PFSK-1 (cell line): Measurements from ENCODE around the gene ANKRD17.

Experiments used
- FOXP2 ChIP-seq: optimal IDR thresholded peaks from 2 replicates; pipeline ENCODE3; 2011; ENCODE audit warnings: borderline replicate concordance, control low read depth, inconsistent platforms; ENCODE audit not compliant: insufficient read depth; ENCODE audit errors: extremely low read length, extremely low read depth
- POLR2AphosphoS5 ChIP-seq: IDR thresholded peaks from 2 replicates; pipeline ENCODE4 v1.6.1; 2012; ENCODE audit warnings: low read depth, mild to moderate bottlenecking, control low read depth, low read length, moderate library complexity
- REST ChIP-seq, 2 experiments: IDR thresholded peaks; 2 replicates each; pipeline versions ENCODE4 v1.6.1 to v1.8.0; 2011 to 2012; ENCODE audit warnings: low read depth in 2 of 2, low read length in 2 of 2, control low read depth in 1 of 2, inconsistent platforms in 1 of 2, mild to moderate bottlenecking in 1 of 2, moderate library complexity in 1 of 2; ENCODE audit not compliant: insufficient read depth in 1 of 2
- SIN3A ChIP-seq: IDR thresholded peaks from 2 replicates; pipeline ENCODE4 v1.6.1; 2012; ENCODE audit warnings: mild to moderate bottlenecking, low read length, moderate library complexity, borderline replicate concordance; ENCODE audit not compliant: insufficient read depth
- TAF1 ChIP-seq: IDR thresholded peaks from 2 replicates; pipeline ENCODE4 v1.6.1; 2012; ENCODE audit warnings: low read length, control low read depth, borderline replicate concordance; ENCODE audit not compliant: insufficient read depth

The ANKRD17 gene

DNA sequence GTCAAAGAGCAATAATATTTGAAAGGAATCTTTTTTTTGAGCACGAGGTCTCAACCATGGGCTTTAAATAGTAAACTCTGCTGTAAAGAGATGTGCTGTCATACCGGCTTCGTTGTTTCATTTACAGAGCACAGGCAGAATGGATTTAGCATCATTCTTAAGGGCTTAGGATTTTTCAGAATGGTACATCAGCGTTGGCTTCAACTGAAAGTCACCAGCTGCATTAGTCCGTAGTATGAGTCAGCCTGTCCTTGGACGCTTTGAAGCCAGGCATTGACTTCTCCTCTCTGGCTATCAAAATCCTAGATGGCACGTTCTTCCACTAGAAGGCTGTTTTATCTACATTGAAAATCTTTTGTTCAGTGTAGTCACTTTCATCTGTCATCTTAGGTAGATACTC lies 212.7 kb downstream of the ANKRD17 start:
- TF ChIP-seq REST (IDR thresholded peaks at IDR 0.05; ENCODE audit: insufficient read depth in 1 of 2, low read depth in 2 of 2, low read length in 2 of 2), result no peak
- TF ChIP-seq TAF1, result no peak
- TF ChIP-seq FOXP2, result no peak
- no peak for TF ChIP-seq SIN3A
- no peak for TF ChIP-seq POLR2AphosphoS5

DNA sequence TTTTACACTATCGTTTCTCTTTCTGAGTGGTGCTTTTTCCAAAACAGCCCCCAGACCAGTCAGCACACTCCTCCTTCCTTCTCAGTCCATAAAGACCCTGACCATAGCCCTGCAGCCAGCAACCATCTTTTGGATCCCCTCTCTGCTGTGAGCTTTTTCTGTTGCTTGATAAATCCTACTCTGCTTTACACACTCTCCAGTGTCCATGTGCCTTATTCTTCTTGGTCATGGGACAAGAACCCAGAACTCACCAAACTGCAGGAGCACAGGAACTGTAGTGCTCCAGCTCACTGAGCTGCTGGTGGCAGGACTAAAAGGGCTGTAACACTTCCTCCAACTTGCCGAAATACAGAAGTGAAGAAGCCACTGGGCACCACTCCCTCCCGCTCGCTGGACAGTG lies 221.5 kb downstream of the ANKRD17 start:
- TF ChIP-seq TAF1, result no peak
- no peak for TF ChIP-seq FOXP2
- no peak for TF ChIP-seq SIN3A
- no peak for TF ChIP-seq REST (IDR thresholded peaks at IDR 0.05; ENCODE audit: insufficient read depth in 1 of 2, low read depth in 2 of 2, low read length in 2 of 2)
- no peak for TF ChIP-seq POLR2AphosphoS5

DNA sequence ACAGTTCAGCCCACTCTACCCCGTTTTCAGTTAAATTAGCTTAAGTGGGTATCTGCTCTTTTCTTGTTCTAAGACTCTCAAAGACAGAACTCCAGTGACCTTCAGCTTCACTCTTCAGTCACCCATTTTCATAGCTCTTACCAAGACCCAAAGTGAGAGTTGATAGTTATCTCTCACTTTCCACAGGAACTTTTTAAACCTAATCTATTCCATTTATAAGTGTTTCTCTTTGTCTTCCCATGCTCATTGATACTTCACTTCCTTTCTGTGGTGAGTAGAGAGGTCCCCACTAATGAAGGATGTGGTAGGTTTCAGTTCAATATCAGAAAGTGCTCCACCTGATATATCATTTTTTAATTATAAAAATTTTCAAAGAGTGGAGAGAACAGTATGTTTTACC lies 222.5 kb downstream of the ANKRD17 start:
- TF ChIP-seq POLR2AphosphoS5 (no peak), SIN3A (no peak)

- TF ChIP-seq POLR2AphosphoS5, result no peak
These were observed 223.7 kb downstream of the ANKRD17 start for GRCh38 chr4:73034896-73035295.

GRCh38 chr4:73028621-73029020 lies 230.0 kb downstream of the ANKRD17 start:
- no peak for TF ChIP-seq REST (IDR thresholded peaks at IDR 0.05; ENCODE audit: insufficient read depth in 1 of 2, low read depth in 2 of 2, low read length in 2 of 2)
- no peak for TF ChIP-seq POLR2AphosphoS5
- TF ChIP-seq SIN3A, result no peak
- no peak for TF ChIP-seq FOXP2
- no peak for TF ChIP-seq TAF1
